Measurements from ENCODE around the gene AZIN2.

GRCh38 chr1:33043267-33044092 lies 37.5 kb upstream of the AZIN2 start:
- no peak for TF ChIP-seq TARDBP (IDR thresholded peaks at IDR 0.05)
- TF ChIP-seq L3MBTL2 (conservative IDR thresholded peaks at IDR 0.05), result no peak
- no peak for TF ChIP-seq FOXK2 (IDR thresholded peaks at IDR 0.05)
- TF ChIP-seq FOXA1 (IDR thresholded peaks at IDR 0.05), result no peak
- TF ChIP-seq BHLHE40 (IDR thresholded peaks at IDR 0.05; ENCODE audit: borderline replicate concordance), result no peak
- TF ChIP-seq ARNT (IDR thresholded peaks at IDR 0.05), result no peak
